A673 (cell line): ENCODE results near the gene PPT1. TPM values are rescaled to one million over a fixed set of nuclear protein-coding genes. Genes with fewer than 3 reads are reported as not detected.
A peak's percentile ranks its signal among the peaks of the same experiment; 100 is the strongest.

Source experiments
- BruUV-seq: library from RNA; stranded (reverse); fragments of 400-500 nt; replicated peaks from 2 replicates; lab custom pipeline; 2021; lab: Mats Ljungman, UMichigan
- CTCF ChIA-PET: fragments of 300-600 bp; sonication (Branson Sonifier 250); formaldehyde crosslinking; loops from one replicate; lab custom pipeline; 2022; ENCODE audit warnings: antibody characterized with exemption; lab: Charles Lee
- POLR2A ChIA-PET: fragments of 300-600 bp; sonication (Branson Sonifier 250); formaldehyde crosslinking; loops from one replicate; lab custom pipeline; 2022; ENCODE audit warnings: antibody characterized with exemption; ENCODE audit not compliant: low non-redundant PET; lab: Charles Lee
- DNase-seq: peaks from one replicate; pipeline ENCODE4 v3.0.0-alpha.2; 2015; ENCODE audit warnings: low spot score
- H3K27ac ChIP-seq: fragments of 200-600 bp; sonication (generic); 2 replicates; pipeline ENCODE4 v1.5.1; 2016; ENCODE audit warnings: mixed run types, low read depth, mild to moderate bottlenecking, mixed read lengths, antibody characterized with exemption, low read length; ENCODE audit not compliant: poor library complexity, severe bottlenecking
- H3K27me3 ChIP-seq: fragments of 200-600 bp; sonication (generic); replicated peaks from 2 replicates; pipeline ENCODE4 v1.6.1; 2017; ENCODE audit warnings: mixed run types, low read depth, mild to moderate bottlenecking, mixed read lengths, antibody characterized with exemption, low read length; ENCODE audit not compliant: insufficient read depth, poor library complexity
- H3K36me3 ChIP-seq: fragments of 200-600 bp; sonication (generic); 2 replicates; pipeline ENCODE4 v1.6.1; 2016; ENCODE audit warnings: mixed run types, mild to moderate bottlenecking, mixed read lengths, antibody characterized with exemption, low read length; ENCODE audit not compliant: insufficient read depth, poor library complexity, severe bottlenecking
- H3K4me1 ChIP-seq: fragments of 200-600 bp; sonication (generic); 2 replicates; pipeline ENCODE4 v1.6.1; 2017; ENCODE audit warnings: mixed run types, mild to moderate bottlenecking, mixed read lengths, antibody characterized with exemption, low read length; ENCODE audit not compliant: insufficient read depth, poor library complexity, severe bottlenecking
- H3K4me3 ChIP-seq: fragments of 200-600 bp; sonication (generic); 2 replicates; pipeline ENCODE4 v1.5.1; 2016; ENCODE audit warnings: low read depth, mixed run types, mild to moderate bottlenecking, mixed read lengths, low read length; ENCODE audit not compliant: poor library complexity, severe bottlenecking
- H3K9me3 ChIP-seq: fragments of 200-600 bp; sonication (generic); 2 replicates; pipeline ENCODE4 v1.6.1; 2016; ENCODE audit warnings: mixed run types, low read depth, mild to moderate bottlenecking, mixed read lengths, antibody characterized with exemption, low read length; ENCODE audit not compliant: poor library complexity, severe bottlenecking
- EZH2 ChIP-seq: fragments of 200-600 bp; sonication (generic); IDR thresholded peaks from 2 replicates; pipeline ENCODE4 v1.6.1; 2017; ENCODE audit warnings: borderline replicate concordance, low read depth, mild to moderate bottlenecking, mixed read lengths, antibody characterized with exemption, low read length; ENCODE audit not compliant: poor library complexity, severe bottlenecking
- intact Hi-C: fragments of 100-400 bp; cut with micrococcal nuclease; formaldehyde crosslinking; loops from one replicate; pipeline ENCODE4 v1.10.0; 2022; ENCODE audit not compliant: unreplicated experiment
- total RNA-seq: library from RNA; stranded (reverse); gene quantifications from 2 replicates; pipeline ENCODE4 v1.2.3, GENCODE V29; 2021
- TF ChIP-seq, protein P1 (sequence below): fragments of 300-800, 200-600 bp; sonication (generic); conservative IDR thresholded peaks from 2 replicates; pipeline ENCODE4 v1.5.1; 2017; ENCODE audit warnings: low read depth, mild to moderate bottlenecking, antibody characterized with exemption, low read length, moderate library complexity, mixed read lengths

The PPT1 gene
- total RNA-seq, 1 experiment from 2014 or later = 76.3 TPM

GRCh38 chr1:40058453-40059337 lies 38.4 kb downstream of the PPT1 start:
- ChIA-PET CTCF (no interaction called here), POLR2A (no interaction called here)
- Histone ChIP-seq H3K27me3 (no peaks in the 10 kb centered on the region), H3K4me1 (peaks cover 30% of the 10 kb centered on the region), H3K9me3 (no peaks in the 10 kb centered on the region), H3K36me3 (peaks cover 25% of the 10 kb centered on the region), H3K27ac (peak overlapping the region; percentile 82), H3K4me3 (peak overlapping the region; percentile 16)
- BruUV-seq = no TSS peak
- no peak for DNase-seq
- intact Hi-C loops = no loop called here
- TF ChIP-seq EZH2 = no peak
- TF ChIP-seq, protein P1, sequence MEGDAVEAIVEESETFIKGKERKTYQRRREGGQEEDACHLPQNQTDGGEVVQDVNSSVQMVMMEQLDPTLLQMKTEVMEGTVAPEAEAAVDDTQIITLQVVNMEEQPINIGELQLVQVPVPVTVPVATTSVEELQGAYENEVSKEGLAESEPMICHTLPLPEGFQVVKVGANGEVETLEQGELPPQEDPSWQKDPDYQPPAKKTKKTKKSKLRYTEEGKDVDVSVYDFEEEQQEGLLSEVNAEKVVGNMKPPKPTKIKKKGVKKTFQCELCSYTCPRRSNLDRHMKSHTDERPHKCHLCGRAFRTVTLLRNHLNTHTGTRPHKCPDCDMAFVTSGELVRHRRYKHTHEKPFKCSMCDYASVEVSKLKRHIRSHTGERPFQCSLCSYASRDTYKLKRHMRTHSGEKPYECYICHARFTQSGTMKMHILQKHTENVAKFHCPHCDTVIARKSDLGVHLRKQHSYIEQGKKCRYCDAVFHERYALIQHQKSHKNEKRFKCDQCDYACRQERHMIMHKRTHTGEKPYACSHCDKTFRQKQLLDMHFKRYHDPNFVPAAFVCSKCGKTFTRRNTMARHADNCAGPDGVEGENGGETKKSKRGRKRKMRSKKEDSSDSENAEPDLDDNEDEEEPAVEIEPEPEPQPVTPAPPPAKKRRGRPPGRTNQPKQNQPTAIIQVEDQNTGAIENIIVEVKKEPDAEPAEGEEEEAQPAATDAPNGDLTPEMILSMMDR = no peak

- CTCF ChIA-PET = no interaction called here
- Histone ChIP-seq H3K27ac (no peak overlapping the region), H3K9me3 (no peaks in the 10 kb centered on the region), H3K27me3 (no peaks in the 10 kb centered on the region), H3K4me1 (peaks cover 30% of the 10 kb centered on the region), H3K4me3 (no peak overlapping the region), H3K36me3 (peaks cover 23% of the 10 kb centered on the region)
- POLR2A ChIA-PET = no interaction called here
- intact Hi-C loops = no loop called here
- no peak for DNase-seq
- no TSS peak for BruUV-seq
- TF ChIP-seq EZH2 = no peak
- TF ChIP-seq, protein P1 = no peak
Observed at GRCh38 chr1:40058097-40058452, 39.0 kb downstream of the PPT1 start.

GRCh38 chr1:40057310-40058030 lies 39.6 kb downstream of the PPT1 start:
- Histone ChIP-seq H3K4me1 (peaks cover 30% of the 10 kb centered on the region), H3K9me3 (no peaks in the 10 kb centered on the region), H3K4me3 (no peak overlapping the region), H3K36me3 (peaks cover 23% of the 10 kb centered on the region), H3K27ac (no peak overlapping the region), H3K27me3 (no peaks in the 10 kb centered on the region)
- ChIA-PET POLR2A (no interaction called here), CTCF (no interaction called here)
- TF ChIP-seq EZH2 = no peak
- TF ChIP-seq, protein P1 = no peak
- BruUV-seq = no TSS peak
- DNase-seq = no peak
- intact Hi-C loops = no loop called here
